GM18499 (cell line): ENCODE data around the gene POU2F1.

Experiments
- ATAC-seq: cut with Tn5 transposase; IDR thresholded peaks from one replicate; pipeline ENCODE4 v1.9.1; 2021; ENCODE audit warnings: moderate number of reproducible peaks; ENCODE audit not compliant: insufficient read depth, unreplicated experiment

Gene POU2F1

GRCh38 chr1:167266965-167267364 lies 46.3 kb downstream of the POU2F1 start:
- no peak for ATAC-seq

DNA sequence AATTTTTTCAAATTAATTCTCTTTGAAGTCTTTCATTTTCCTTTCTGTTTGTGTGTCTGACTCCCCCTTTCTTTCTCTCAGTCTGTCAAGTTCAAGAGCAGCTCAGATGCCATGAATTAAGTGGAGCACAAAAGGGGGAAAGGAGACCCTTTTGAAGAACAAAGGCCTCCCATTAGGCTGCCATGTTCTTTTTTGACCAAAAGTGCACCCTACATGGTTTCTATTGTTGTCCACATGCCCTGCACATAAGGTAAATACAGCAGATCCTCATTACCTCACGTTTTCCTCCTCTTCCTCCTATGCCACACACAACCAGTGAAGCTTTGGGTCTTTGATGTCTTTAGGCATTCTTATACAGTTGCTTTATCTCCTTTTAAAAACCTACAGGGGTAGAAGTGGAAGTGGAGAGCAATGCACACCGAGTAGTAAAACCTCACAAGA lies 47.7 kb downstream of the POU2F1 start:
- ATAC-seq, result no peak

DNA sequence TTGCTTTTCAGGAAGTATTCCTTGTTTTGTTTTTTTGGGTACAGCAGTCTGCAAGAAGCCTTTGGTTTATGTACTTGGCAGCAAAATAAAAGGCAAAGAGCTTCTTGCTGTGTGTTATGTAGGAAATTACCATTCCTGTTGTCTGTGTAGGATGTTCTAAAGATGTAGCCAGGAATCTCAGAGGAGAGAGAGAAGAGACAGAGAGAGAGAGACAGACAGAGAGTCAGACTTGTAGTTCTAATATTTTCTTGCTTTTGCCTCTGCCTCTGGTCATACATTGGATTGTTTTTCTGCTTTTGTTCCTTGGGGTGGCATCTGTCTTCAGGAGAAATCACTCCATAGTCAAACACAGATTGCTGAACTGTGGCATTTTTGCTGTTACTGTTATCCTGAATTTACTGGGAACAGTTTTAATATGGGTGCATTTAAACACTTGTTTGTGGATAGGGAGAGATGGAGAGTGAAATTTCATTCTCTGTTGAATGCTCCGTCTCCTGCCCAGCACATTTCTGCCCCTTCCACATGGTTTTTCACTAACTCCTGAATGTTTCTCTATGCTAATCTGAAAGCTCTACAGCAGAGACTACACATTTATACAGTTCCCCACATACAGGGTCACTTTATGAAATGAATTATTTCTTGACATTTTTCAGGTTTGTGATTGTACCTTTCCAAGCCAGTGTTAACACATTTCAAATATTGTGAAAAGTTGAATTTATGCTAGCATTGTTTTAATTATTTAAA lies 49.8 kb downstream of the POU2F1 start:
- ATAC-seq, result no peak

- no peak for ATAC-seq
Measured at GRCh38 chr1:167272369-167272957, 51.8 kb downstream of the POU2F1 start.

DNA sequence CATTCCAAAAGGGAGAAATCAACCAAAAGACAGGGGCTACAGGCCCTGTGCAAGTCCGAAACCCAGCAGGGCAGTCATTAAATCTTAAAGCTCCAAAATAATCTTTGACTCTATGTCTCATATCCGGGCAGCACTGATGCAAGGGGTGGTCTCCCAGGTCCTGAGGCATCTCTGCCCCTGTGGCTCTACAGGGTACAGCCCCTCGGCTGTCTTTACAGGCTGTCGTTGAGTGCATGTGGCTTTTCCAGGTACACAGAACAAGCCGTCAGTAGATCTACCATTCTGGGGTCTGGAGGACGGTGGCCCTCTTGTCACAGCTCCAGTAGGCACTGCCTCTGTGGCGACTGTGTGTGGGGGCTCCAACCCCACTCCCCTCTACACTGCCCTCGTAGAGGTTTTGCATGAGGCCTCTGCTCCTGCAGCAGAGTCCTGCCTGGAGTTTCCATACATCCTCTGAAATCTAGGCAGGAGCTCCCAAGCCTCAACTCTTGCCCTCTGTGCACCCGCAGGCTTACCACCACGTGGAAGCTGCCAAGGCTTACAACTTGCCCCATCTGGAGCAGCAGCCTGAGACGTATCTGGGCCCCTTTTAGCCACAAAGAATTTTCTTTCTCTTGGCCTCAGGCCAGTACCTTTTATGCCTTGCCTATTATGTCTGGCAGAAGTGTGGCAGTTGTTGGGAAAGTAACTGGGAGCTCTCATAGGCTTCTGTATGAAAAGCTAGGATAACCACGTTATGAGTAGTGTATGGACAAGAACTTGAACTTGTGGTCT lies 52.5 kb downstream of the POU2F1 start:
- ATAC-seq, result no peak

DNA sequence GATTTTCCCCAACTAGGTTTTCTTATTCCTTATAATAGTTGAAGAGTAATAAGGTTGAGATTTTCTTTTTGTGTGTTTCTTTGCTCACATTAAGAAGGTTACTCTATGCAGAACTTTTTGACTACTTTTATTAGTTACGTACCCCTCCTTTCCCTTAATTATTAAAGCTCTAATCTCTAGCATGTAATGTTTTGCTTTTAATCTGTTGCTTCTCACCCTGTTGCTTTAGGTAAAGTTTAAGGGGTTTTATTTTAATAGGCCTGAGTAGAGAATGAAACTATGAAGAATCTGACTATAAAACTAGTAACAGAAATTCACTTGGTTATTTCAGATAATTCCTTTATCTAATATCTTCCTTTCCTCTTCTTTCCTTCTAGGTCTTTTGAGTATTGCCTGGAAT lies 53.4 kb downstream of the POU2F1 start:
- no peak for ATAC-seq

- no peak for ATAC-seq
Measured at GRCh38 chr1:167276969-167277368, 56.3 kb downstream of the POU2F1 start.

- ATAC-seq, result no peak
Measured at GRCh38 chr1:167278497-167278896, 57.8 kb downstream of the POU2F1 start.

DNA sequence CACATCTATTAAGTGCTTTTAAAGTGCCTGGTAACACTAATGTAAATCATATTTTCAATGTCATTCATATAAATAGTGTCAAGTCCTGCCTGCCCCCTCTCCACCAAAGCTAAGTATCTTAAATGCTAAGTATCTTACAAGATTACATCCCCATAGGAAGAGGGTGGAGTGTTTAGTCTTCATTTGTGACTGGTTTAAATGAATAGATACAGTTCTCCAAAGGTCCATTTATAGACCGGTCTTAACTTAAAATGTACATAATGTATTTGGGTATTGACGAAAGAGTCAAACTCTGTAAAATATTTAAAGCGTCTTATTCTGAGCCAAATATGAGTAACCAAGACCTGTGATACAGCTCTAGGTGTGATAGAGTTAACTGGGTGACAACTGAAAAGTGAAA lies 60.2 kb downstream of the POU2F1 start:
- no peak for ATAC-seq

- ATAC-seq, result no peak
Measured at GRCh38 chr1:167288390-167289074, 67.8 kb downstream of the POU2F1 start.

- ATAC-seq, result no peak
Measured at GRCh38 chr1:167289075-167289442, 68.4 kb downstream of the POU2F1 start.

GRCh38 chr1:167289966-167290365 lies 69.3 kb downstream of the POU2F1 start:
- no peak for ATAC-seq

GRCh38 chr1:167291539-167292185 lies 71.0 kb downstream of the POU2F1 start:
- no peak for ATAC-seq

DNA sequence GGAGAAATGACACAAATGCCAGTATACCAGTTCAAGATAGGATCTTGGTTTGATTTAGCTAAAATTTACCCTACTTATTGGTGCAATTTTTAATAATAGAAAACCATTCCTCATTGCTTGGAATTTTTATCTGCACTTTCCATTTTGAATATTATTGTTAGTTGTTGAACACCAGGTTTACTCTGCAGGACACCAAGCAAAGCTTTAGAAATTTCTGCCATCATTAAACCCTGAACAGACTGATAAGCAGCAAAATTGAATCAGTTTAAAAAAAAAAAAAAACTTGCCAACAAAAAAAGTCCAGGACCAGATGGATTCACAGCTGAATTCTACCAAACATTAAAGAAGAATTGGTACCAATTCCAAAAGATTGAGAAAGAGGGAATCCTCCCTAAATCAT lies 71.5 kb downstream of the POU2F1 start:
- no peak for ATAC-seq

DNA sequence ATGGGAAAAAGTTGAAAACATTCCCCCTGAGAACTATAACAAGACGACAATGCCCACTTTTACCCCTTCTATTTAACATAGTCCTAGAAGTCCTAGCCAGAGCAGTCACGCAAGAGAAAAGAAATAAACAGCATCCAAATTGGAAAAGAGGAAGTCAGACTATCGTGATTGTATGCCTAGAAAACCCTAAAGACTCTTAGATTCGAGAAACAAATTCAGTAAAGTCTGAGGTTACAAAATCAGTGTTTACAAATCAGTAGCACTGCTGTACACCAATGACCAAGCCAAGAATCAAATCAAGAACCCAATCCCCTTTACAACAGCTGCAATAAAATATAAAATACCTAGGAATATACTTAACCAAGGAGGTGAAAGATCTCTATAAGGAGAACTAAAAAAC lies 72.4 kb downstream of the POU2F1 start:
- ATAC-seq, result no peak

DNA sequence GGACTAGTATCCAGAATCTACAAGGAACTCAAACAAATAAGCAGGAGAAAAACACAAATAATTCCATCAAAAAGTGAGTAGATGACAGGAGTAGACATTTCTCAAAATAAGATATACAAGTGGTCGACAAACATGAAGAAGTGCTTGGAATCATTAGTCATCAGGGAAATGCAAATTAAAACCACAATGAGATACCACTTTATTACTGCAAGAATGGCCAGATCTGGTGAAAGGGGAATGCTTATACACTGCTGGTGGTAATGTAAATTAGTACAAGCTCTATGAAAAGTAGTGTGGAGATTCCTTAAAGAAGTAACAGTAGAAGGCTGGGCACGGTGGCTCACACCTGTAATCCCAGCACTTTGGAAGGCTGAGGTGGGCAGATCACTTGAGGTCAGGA lies 73.8 kb downstream of the POU2F1 start:
- ATAC-seq, result no peak

GRCh38 chr1:167297222-167298214 lies 76.8 kb downstream of the POU2F1 start:
- ATAC-seq, result no peak

DNA sequence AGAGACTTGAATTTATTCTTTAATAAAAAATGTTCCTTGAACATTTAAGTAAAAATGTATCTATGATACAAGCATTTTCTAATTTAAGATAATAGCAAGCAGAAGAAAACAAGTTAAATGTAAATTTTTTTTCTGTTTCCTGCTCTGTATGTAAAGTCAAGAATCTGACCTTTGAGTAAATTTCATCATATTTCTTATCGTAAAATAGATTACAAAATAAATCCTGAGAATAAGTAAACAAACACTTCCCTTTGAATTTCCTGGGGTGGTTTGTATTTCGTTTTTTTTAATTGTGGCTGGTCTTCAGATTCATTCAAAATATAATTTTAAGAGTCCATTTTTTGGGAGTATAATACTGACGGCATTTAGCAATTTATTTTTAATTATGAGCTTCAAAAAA lies 77.6 kb downstream of the POU2F1 start:
- ATAC-seq, result no peak

GRCh38 chr1:167301355-167301754 lies 80.7 kb downstream of the POU2F1 start:
- ATAC-seq, result no peak
